Left lobe of liver (tissue), 2 donors: ENCODE results near the gene KCNK13. TPM values are rescaled to one million over a fixed set of nuclear protein-coding genes. Genes with fewer than 3 reads are reported as not detected.
"Not testable (repeated sequence)": the region's sequence is repeated elsewhere in the genome, so short reads cannot be mapped to it uniquely, and the experiment has no call there.

ENCODE experiments used
- ATAC-seq: fragments of 200-7000 bp; cut with Tn5 transposase; one replicate; pipeline ENCODE4 v1.9.1; 2020; ENCODE audit warnings: mild to moderate bottlenecking, moderate library complexity
- DNase-seq: peaks from one replicate; pipeline ENCODE4 v3.0.0-alpha.2; 2020; ENCODE audit warnings: low spot score
- total RNA-seq: library from RNA; stranded (reverse); gene quantifications from one replicate; pipeline ENCODE4 v1.2.1, GENCODE V29; 2021
- donor health status: DM: no; HTN: no; CAD: no; lungs with moderate emphysema.
- donor health status: DM: no; HTN: yes; CAD: no.

The KCNK13 gene
- total RNA-seq, 1 donor from 2014 or later = 0.38 TPM

DNA sequence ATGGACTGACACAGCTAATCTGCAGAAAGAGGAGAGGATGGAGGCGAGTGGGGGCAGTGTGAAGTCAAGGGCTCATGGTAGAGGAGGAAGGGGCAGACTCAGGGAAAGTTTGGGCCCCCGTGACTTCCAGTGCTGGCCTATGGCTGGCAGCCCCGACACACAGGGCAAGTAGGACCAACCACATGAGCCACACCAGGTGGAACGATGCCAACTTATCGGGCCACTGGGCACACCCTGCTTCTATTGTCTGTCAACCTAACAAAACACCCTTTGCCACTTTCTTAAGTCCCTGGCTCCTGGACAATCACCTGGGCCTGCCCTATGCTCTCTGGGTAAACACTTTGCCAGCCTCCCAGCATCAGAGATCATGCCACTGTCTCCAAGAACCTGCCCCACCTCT lies 129.4 kb downstream of the KCNK13 start:
- DNase-seq = no peak
- no peak for ATAC-seq

DNA sequence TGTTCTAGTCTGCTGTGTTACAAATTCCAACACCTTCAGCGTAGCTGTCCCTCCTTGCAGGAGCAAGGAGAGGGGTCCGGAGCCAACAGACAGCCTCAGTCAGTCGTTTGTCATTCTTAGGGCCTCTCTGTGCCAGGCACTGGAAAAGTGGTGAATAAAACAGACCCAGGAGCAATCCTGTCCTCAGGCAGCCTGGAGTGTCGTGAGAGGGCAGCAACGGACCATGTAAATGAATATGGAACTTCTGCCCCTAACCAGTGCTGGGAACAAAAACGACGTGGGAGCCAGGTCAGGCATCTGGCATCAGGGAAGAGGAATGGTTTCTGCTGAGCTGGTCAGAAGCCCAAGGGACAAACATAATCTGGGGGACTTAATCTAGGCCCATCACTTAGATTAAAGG lies 129.8 kb downstream of the KCNK13 start:
- DNase-seq (no peak), ATAC-seq (no peak)

DNA sequence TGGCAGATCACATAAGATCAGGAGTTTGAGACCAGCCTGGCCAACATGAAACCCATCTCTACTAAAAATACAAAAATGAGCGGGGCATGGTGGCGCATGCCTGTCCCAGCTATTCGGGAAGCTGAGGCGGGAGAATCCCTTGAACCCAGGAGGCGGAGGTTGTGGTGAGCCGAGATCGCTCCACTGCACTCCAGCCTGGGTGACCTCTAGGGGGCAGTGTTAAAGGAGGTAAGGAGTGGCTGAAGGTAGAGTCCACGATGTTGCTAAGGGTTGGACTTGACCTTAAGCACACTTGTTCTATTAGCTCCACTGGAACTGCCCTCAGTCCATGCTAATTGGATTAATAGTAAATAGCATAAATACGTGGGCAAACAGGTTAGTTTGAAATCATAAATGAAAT lies 132.1 kb downstream of the KCNK13 start:
- DNase-seq = no peak
- no peak for ATAC-seq

DNA sequence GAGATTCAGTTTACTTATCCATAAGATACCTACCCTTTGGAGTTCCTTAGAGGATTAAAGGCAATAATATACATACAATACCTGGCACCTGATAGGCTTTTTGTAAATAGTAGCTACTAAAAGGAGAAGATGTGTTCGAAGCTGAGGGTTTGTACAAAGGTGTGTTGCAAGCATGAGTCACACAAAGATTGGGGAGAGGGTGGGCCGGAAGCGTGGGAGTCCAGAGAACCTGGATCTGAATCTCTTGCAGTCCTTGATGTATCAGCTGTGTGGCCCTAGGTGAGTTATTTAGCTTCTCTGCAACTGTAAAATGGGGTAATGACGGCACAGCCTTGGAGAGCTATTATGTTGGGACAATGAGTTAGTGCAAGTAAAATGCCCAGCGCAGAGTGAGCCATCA lies 132.9 kb downstream of the KCNK13 start:
- ATAC-seq (no peak), DNase-seq (no peak)

DNA sequence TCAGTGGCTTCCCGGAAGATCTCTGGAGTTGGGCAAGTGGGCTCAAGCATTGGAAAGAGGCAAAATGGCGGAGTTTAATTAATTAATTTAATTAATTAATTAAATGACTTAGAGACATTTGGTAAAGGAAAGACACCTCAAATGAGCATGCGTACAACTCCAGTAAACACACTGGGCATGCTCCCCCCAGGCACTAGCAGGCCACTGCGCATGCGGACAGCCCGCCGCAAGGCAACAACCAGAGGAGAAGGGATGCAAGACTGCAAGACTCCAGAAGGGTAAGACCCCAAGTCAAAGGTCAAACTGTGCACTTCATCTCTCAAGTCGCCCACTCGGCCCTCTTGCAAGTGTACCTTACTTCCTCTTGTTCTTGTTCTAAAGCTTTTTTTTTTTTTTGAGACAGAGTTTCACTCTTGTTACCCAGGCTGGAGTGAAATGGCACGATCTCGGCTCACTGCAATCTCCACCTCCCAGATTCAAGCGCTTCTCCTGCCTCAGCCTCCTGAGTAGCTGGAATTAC lies 136.8 kb downstream of the KCNK13 start:
- DNase-seq (no peak), ATAC-seq (no peak)

DNA sequence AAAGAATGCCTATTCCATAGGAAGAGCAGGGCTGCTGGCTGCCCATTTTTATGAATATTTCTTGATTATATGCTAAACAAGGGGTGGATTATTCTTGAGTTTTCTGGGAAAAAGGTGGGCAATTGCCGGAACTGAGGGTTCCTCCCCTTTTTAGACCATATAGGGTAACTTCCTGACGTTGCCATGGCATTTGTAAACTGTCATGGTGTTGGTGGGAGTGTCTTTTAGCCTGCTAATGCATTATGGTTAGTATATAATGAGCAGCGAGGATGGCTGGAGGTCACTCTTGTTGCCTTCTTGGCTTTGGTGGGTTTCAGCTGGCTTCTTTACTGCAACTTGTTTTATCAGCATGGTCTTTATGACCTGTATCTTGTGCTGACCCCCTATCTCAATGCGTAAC lies 138.8 kb downstream of the KCNK13 start:
- DNase-seq, ATAC-seq: not testable (repeated sequence)

DNA sequence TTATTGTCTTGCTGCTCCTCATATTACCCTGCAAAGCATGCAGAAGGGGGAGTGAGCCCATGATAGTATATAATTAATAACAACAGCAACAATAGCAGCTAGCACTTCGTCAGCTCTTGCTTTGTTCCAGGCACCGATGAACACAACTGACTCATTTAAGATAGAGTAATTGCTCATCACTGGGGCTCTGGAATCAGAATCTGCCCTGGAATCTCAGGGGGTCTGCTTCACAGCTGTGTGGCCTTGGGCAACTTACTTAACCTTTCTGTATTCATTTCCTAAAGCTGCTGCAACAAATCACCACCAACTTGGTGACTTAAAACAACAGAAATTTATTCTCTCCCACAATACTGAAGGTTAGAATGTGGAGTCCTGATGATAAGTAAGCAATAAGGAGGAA lies 139.6 kb downstream of the KCNK13 start:
- ATAC-seq (no peak), DNase-seq (no peak)

DNA sequence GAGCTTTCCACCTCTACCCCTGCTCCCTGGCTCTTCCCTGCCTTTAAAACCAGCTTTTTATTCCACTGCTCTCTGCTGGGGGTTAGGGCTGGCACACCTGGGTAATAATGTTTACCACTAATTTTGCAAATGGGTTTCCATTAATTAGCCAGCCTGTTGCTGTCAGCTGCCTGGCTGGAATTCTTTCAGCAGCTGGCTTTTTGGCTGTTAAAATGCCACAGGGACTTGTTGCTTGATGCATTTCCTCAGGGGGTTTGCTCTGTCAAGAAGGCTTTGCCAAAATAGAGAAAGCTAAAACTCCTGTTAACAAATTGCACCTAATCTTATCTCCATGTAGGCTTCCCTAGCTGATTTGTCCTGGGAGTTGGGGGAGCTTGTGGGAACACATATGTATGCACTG lies 142.7 kb downstream of the KCNK13 start:
- ATAC-seq (no peak), DNase-seq (no peak)

DNA sequence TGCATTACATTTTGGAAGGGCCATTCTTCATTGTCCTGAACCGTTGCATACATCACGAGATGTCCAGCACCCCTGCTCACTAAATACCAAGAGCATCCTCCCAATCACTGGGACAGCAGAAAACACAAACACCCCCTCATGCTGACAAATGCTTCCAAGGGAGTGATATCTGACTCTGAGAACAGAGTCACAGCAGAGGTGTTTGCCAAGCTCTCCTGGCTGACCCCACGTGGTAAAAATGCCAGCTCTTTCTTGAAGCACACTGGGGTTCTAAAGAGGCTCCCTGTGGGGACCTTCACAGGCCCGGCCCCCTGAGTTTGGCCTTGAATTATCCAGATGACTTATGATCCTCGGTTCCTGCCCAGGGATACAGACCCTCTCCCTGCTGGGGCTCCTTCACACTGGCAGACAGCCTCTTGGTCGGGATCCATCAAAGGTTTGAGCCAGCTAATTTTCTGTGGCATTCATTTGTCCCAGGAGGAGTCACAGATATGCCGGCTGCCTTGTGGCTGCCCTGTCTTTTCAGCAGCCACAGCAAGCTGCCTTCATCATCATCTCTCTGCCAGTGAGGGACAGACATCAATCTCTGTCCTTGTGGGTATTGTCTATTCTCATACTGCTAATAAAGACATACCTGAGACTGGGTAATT lies 151.4 kb downstream of the KCNK13 start:
- DNase-seq (no peak), ATAC-seq (no peak)

DNA sequence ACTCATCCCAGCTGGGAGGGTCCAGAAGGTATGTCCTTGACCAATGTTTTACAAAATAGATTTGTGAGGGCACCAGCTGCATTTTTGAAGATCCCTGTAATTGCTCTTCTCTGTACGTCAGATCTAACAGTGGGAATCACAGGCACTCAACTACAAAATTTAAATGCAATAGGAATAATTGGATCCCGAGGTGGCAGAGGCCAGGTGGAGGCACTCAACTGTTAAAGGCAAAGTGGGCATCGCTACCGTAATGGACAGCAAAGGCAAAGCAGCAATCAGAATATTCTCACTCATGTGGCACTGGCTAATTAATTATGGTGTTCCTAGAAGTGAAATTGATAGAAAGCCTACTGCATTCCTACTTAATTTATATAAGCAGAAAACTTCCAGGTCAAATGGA lies 166.7 kb downstream of the KCNK13 start:
- no peak for DNase-seq
- no peak for ATAC-seq

DNA sequence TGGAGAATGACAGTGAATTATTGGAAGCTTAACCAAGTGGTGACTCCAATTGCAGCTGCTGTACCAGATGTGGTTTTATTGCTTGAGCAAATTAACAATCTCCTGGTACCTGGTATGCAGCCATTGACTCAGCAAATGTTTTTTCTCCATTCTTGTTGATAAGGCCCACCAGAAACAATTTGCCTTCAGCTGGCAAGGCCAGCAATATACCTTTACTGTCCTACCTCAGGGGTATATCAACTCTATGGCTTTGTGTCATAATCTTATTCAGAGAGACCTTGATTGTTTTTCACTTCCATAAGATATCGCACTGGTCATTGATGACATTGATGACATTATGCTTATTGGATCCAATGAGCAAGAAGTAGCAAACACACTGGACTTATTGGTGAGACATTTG lies 168.1 kb downstream of the KCNK13 start:
- DNase-seq, ATAC-seq: not testable (repeated sequence)

Other genes with a start within 250 kb of the KCNK13 start
- 1.2 TPM for gene EFCAB11, start 107.3 kb upstream of the KCNK13 start, total RNA-seq
- gene TDP1, start 106.1 kb upstream of the KCNK13 start, total RNA-seq = 4.6 TPM
- gene PSMC1, start 194.6 kb downstream of the KCNK13 start, total RNA-seq = 39.9 TPM